Stomach (tissue), 9 donors: ENCODE measurements around the gene BCAS3. TPM values are rescaled to one million over a fixed set of nuclear protein-coding genes. Genes with fewer than 3 reads are reported as not detected.
A peak's percentile ranks its signal among the peaks of the same experiment; 100 is the strongest.

Experiments
- DNase-seq, 2 donors: peaks; one replicate each; pipeline versions ENCODE4 v3.0.0 to v3.0.0-alpha.2; 2013 to 2019
- H3K27ac ChIP-seq, 5 donors: fragments of 200-600 bp in 4 of 5; sonication (generic) in 4 of 5; one replicate each; pipeline ENCODE4 v1.5.1; 2013 to 2019; ENCODE audit warnings: mild to moderate bottlenecking in 1 of 5, moderate library complexity in 1 of 5
- H3K27me3 ChIP-seq, 3 donors: fragments of 200-600 bp; sonication (generic); one replicate each; pipeline ENCODE4 v1.5.1; 2017 to 2019; ENCODE audit warnings: mixed run types in 1 of 3
- H3K36me3 ChIP-seq, 4 donors: fragments of 200-600 bp; sonication (generic); 1 replicate in 3 of 4; 2 replicates in 1 of 4; pipeline ENCODE4 v1.5.1; 2016 to 2019
- H3K4me1 ChIP-seq, 4 donors: fragments of 200-600 bp; sonication (generic); one replicate each; pipeline ENCODE4 v1.5.1; 2016 to 2019
- H3K4me3 ChIP-seq, 4 donors: fragments of 200-600 bp; sonication (generic) in 3 of 4; one replicate each; pipeline ENCODE4 v1.5.1; 2016 to 2019; ENCODE audit warnings: mild to moderate bottlenecking in 1 of 4
- H3K9me3 ChIP-seq, 4 donors: fragments of 200-600 bp; sonication (generic); one replicate each; pipeline ENCODE4 v1.5.1; 2016 to 2019
- EP300 ChIP-seq: sonication (generic); formaldehyde crosslinking; IDR thresholded peaks from one replicate; pipeline ENCODE4 v1.6.1; 2017; ENCODE audit warnings: antibody characterized with exemption
- POLR2A ChIP-seq, 4 donors: fragments of 450-650 bp; IDR thresholded peaks; one replicate each; pipeline ENCODE4 v1.6.1; 2016; ENCODE audit warnings: antibody characterized with exemption in 4 of 4, control low read depth in 2 of 4, mild to moderate bottlenecking in 1 of 4, moderate library complexity in 1 of 4
- POLR2AphosphoS5 ChIP-seq, 3 donors: sonication (generic); formaldehyde crosslinking; IDR thresholded peaks; one replicate each; pipeline ENCODE4 v1.6.1; 2016; ENCODE audit warnings: antibody characterized with exemption in 3 of 3
- WGBS, 5 donors: extraction: QIAGEN DNeasy Blood & Tissue Kit in 3 of 5; methylation state at CpG; one replicate each; pipeline versions ENCODE4 v1.1.5 to v1.1.7; 2013 to 2018; 5-methylcytosine and 5-hydroxymethylcytosine counted together
- intact Hi-C: fragments of 100-400 bp; cut with DNase I; formaldehyde crosslinking; loops from one replicate; pipeline ENCODE4 v1.15.1; 2023; ENCODE audit warnings: low total_unique reads
- polyA plus RNA-seq, 3 donors: library from polyadenylated mRNA; stranded (reverse); fragments of 200-250 nt; gene quantifications; one replicate each; pipeline ENCODE4 v1.2.3, GENCODE V29; 2013
- total RNA-seq, 5 donors: library from RNA; depleted of rRNA; stranded (reverse); fragments of >200 nt; gene quantifications; one replicate each; pipeline versions ENCODE4 v1.1.0 to v1.2.3, GENCODE V29; 2014 to 2016
- TF ChIP-seq, protein P1 (sequence below), 7 experiments: fragments of 450-650 bp in 4 of 7; fragments of 200-600 bp in 3 of 7; sonication (generic) in 3 of 7; IDR thresholded peaks; one replicate each; pipeline ENCODE4 v1.5.1; 2016 to 2019; ENCODE audit warnings: antibody characterized with exemption in 7 of 7, control low read depth in 2 of 7, mild to moderate bottlenecking in 1 of 7
- donor health status: healthy with polysubstance abuse.
- donor health status: Bipolar disorder and iron deficiency.
- donor health status: healthy.

BCAS3 gene
- total and polyA plus RNA-seq, 8 donors: 4.9 to 150 (median 25.3) TPM

DNA sequence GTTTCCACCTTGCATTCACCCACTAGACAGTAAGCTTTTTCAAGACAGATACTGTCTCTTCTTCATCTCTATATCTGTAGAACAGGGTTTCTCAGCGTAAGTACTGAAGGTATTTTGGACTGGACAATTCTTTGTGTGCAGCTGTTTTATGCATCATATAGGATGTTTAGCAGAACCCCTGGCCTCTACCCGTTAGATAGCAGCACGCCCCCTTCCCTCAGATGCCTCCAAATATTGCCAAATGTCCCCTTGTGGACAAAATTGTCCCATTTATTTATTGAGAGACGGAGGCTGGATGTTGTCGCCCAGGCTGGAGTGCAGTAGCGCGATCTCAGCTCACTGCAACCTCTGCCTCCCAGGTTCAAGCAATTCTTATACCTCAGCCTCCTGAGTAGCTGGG, 458.6 kb downstream of the BCAS3 start:
- no peak for TF ChIP-seq POLR2A (IDR thresholded peaks at IDR 0.05)
- no peak for TF ChIP-seq EP300
- no peak for TF ChIP-seq POLR2AphosphoS5 (IDR thresholded peaks at IDR 0.05)
- TF ChIP-seq, protein P1, sequence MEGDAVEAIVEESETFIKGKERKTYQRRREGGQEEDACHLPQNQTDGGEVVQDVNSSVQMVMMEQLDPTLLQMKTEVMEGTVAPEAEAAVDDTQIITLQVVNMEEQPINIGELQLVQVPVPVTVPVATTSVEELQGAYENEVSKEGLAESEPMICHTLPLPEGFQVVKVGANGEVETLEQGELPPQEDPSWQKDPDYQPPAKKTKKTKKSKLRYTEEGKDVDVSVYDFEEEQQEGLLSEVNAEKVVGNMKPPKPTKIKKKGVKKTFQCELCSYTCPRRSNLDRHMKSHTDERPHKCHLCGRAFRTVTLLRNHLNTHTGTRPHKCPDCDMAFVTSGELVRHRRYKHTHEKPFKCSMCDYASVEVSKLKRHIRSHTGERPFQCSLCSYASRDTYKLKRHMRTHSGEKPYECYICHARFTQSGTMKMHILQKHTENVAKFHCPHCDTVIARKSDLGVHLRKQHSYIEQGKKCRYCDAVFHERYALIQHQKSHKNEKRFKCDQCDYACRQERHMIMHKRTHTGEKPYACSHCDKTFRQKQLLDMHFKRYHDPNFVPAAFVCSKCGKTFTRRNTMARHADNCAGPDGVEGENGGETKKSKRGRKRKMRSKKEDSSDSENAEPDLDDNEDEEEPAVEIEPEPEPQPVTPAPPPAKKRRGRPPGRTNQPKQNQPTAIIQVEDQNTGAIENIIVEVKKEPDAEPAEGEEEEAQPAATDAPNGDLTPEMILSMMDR (IDR thresholded peaks at IDR 0.05): no peak
- H3K4me3 ChIP-seq: no peak overlapping the region
- no peaks in the 10 kb centered on the region for H3K36me3 ChIP-seq
- 86 to 94% (median 92%) methylated on average over 7 of the region's 7 CpGs for WGBS, 5 donors
- no peaks in the 10 kb centered on the region for H3K9me3 ChIP-seq
- DNase-seq: no peak
- H3K4me1 ChIP-seq: peaks cover 0 to 28% (median 18%) of the 10 kb centered on the region in 4 donors
- H3K27ac ChIP-seq: peak overlapping the region in 1 of 5 donors; percentile 62
- H3K27me3 ChIP-seq: no peaks in the 10 kb centered on the region
- intact Hi-C loops: no loop called here

DNA sequence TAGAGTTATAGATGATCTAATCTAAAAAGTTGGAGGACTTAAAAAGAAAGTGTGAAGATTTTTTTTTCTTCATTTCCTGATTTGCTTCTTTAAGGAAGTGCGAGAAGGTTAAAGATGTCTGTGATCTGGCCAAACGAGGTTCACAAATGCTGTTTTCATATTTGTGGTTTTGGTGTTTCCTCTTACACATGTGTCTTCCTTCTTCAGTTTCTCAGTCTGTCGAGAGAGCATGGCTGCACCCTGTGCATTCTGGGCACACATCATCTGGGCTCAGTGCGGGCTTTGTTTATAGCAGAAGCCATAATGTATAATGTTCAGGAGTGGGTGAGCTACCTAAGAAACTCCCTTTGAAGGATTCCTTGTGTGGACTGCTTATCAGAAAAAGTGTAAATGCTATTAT, 461.6 kb downstream of the BCAS3 start:
- H3K4me3 ChIP-seq: no peak overlapping the region
- no peaks in the 10 kb centered on the region for H3K27me3 ChIP-seq
- TF ChIP-seq EP300 (no peak), POLR2AphosphoS5 (IDR thresholded peaks at IDR 0.05) (peak in 2 of 3 donors; percentile 37 to 44), POLR2A (IDR thresholded peaks at IDR 0.05) (no peak)
- TF ChIP-seq, protein P1 (IDR thresholded peaks at IDR 0.05): no peak
- peak overlapping the region in 2 of 5 donors; percentile 14 to 30 for H3K27ac ChIP-seq
- H3K36me3 ChIP-seq: no peaks in the 10 kb centered on the region
- 5 to 29% (median 21%) methylated on average over 4 of the region's 4 CpGs for WGBS, 5 donors
- H3K4me1 ChIP-seq: peaks cover 0 to 28% (median 18%) of the 10 kb centered on the region in 4 donors
- H3K9me3 ChIP-seq: no peaks in the 10 kb centered on the region
- intact Hi-C loops: no loop called here
- DNase-seq: peak; percentile 43 to 73

DNA sequence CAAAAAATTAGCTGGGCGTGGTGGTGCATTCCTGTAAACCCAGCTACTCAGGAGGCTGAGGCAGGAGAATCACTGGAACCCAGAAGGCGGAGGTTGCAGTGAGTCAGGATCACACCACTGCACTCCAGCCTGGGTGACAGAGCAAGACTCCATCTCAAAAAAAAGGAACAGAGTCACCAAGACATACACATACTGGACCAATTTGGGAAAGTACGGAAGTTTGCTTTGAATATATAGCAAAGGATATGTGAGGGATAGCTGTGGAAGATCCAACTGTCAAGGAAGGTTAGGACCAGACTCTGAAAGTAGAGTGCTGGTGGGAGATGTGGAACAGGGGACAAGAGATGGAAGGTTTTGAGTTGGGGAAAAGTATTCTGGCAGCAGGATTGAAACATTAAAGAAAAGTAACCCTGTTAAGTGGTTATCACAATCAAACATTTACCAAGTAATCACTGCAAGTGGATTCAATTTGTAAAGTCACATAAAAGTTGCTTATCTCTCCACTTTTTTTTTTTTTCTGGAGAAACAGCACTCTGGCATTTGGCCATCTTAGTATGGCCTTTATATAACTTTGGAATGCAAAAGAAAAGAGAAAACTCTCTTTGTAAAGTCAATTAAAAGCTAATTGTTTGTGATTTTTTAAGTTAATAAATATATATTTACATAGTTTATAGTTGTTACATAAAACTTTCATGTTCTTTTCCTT, 462.6 kb downstream of the BCAS3 start:
- TF ChIP-seq POLR2A (IDR thresholded peaks at IDR 0.05): no peak
- H3K36me3 ChIP-seq: no peaks in the 10 kb centered on the region
- 35 to 62% (median 54%) methylated on average over 3 of the region's 3 CpGs for WGBS, 5 donors
- H3K27me3 ChIP-seq: no peaks in the 10 kb centered on the region
- intact Hi-C loops: no loop called here
- H3K4me1 ChIP-seq: peaks cover 0 to 36% (median 21%) of the 10 kb centered on the region in 4 donors
- DNase-seq: peak in 1 of 2 donors; percentile 41
- peak overlapping the region in 1 of 5 donors; percentile 30 for H3K27ac ChIP-seq
- H3K9me3 ChIP-seq: no peaks in the 10 kb centered on the region
- no peak overlapping the region for H3K4me3 ChIP-seq

DNA sequence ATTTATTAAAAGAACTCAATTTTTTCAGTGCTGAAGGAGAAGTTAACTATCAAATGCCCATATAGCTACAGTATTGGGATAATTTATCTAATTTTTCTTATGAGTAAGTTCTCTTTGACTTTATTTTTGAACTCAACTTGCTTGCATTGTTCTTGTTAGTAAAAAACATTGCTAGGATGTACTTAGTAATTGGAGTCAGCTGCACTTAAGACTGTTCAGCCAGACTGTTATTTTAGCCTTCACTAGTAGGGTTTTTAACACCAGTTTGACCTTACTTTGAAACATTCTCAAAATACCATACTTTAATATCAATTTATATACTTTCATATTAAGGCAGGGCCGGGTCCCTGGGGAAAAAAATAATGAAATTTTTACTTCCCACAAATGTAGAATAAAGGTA, 465.4 kb downstream of the BCAS3 start:
- H3K4me1 ChIP-seq: peaks cover 0 to 41% (median 25%) of the 10 kb centered on the region in 4 donors
- no peak for TF ChIP-seq EP300
- TF ChIP-seq, protein P1 (IDR thresholded peaks at IDR 0.05): no peak
- no peak for TF ChIP-seq POLR2A (IDR thresholded peaks at IDR 0.05)
- TF ChIP-seq POLR2AphosphoS5 (IDR thresholded peaks at IDR 0.05): no peak
- intact Hi-C loops: no loop called here
- WGBS, 5 donors: 88 to 100% (median 94%) methylated on average over 1 of the region's 1 CpG
- H3K27me3 ChIP-seq: no peaks in the 10 kb centered on the region
- DNase-seq: no peak
- H3K36me3 ChIP-seq: no peaks in the 10 kb centered on the region
- H3K27ac ChIP-seq: no peak overlapping the region
- H3K4me3 ChIP-seq: no peak overlapping the region
- no peaks in the 10 kb centered on the region for H3K9me3 ChIP-seq

DNA sequence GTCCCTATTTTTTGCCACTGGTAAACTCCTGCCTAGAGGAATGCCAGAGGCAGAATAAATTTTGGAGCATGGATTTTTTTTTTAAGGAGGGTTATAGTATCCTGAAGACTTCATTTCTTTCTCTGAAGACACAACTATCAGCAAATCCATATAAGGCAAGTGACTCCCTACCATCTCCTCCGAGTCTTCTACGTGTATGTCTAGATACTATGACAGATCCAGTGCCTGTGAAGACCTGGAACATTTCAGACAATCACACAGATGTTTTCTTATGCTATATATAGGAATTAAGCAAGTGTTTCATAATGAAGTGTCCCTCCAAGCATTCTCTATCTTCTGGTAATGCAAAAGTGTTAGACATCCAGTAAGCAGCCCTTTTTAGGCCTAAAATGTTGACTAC, 466.5 kb downstream of the BCAS3 start:
- Histone ChIP-seq H3K36me3 (no peaks in the 10 kb centered on the region), H3K27ac (no peak overlapping the region), H3K4me1 (peaks cover 0 to 30% (median 16%) of the 10 kb centered on the region in 4 donors), H3K4me3 (no peak overlapping the region), H3K9me3 (no peaks in the 10 kb centered on the region), H3K27me3 (no peaks in the 10 kb centered on the region)
- no peak for TF ChIP-seq POLR2AphosphoS5 (IDR thresholded peaks at IDR 0.05)
- no peak for TF ChIP-seq POLR2A (IDR thresholded peaks at IDR 0.05)
- TF ChIP-seq, protein P1 (IDR thresholded peaks at IDR 0.05): no peak
- TF ChIP-seq EP300: no peak
- WGBS, 5 donors: 82 to 94% (median 83%) methylated on average over 2 of the region's 2 CpGs
- intact Hi-C loops: no loop called here
- DNase-seq: no peak
